HepG2 (cell line): ENCODE data around the gene ORMDL2. TPM values are rescaled to one million over a fixed set of nuclear protein-coding genes. Genes with fewer than 3 reads are reported as not detected.

ENCODE experiments used
- ATAC-seq: fragments of 200-7000 bp; cut with Tn5 transposase; 3 replicates; pipeline ENCODE4 v1.9.1; 2020; ENCODE audit warnings: mild to moderate bottlenecking, moderate library complexity
- BruUV-seq: library from RNA; stranded (reverse); fragments of 400-500 nt; replicated peaks from 2 replicates; lab custom pipeline; 2021; lab: Mats Ljungman, UMichigan
- CTCF ChIA-PET: fragments of 300-600 bp; formaldehyde crosslinking; extraction: SDS; loops from one replicate; lab custom pipeline; 2021; ENCODE audit warnings: low total read pairs, inconsistent platforms, low intra/inter-chr PET ratio; lab: Yijun Ruan, JAX
- POLR2A ChIA-PET: fragments of 350-600 bp; sonication (Branson Sonifier 250); formaldehyde crosslinking; loops from one replicate; lab custom pipeline; 2020; ENCODE audit warnings: antibody characterized with exemption, inconsistent platforms; lab: Yijun Ruan, JAX
- DNase-seq: peaks from one replicate; pipeline ENCODE4 v3.0.0-alpha.2; 2015; ENCODE audit warnings: low spot score
- FAIRE-seq: peaks from 3 replicates; lab custom pipeline; 2011; peaks lifted over from hg19 to GRCh38; lab: Jason Lieb, UNC
- H2AFZ ChIP-seq: one replicate; pipeline ENCODE4 v1.6.1; 2011; ENCODE audit warnings: low read length, inconsistent platforms
- H3K27ac ChIP-seq: fragments of 300-600 bp; 3 replicates; pipeline ENCODE4 v1.8.0; 2011; ENCODE audit warnings: mixed run types, mild to moderate bottlenecking, mixed read lengths, low read length, inconsistent platforms; ENCODE audit not compliant: insufficient read depth; ENCODE audit errors: extremely low read length
- H3K27me3 ChIP-seq, 2 experiments: fragments of 200-600 bp in 1 of 2; 2 replicates in 1 of 2; 3 replicates in 1 of 2; pipeline versions ENCODE4 v1.6.0 to v1.8.0; 2011; ENCODE audit warnings: low read length in 2 of 2, mild to moderate bottlenecking in 2 of 2, moderate library complexity in 2 of 2, inconsistent platforms in 1 of 2; ENCODE audit not compliant: insufficient read depth in 2 of 2, control insufficient read depth in 1 of 2
- H3K36me3 ChIP-seq, 2 experiments: fragments of 200-600 bp in 1 of 2; replicated peaks in 1 of 2; 2 replicates in 1 of 2; 3 replicates in 1 of 2; pipeline versions ENCODE4 v1.5.1 to v1.8.0; 2011; ENCODE audit warnings: low read length in 2 of 2, inconsistent platforms in 1 of 2; ENCODE audit not compliant: insufficient read depth in 2 of 2, control insufficient read depth in 1 of 2
- H3K4me1 ChIP-seq: 2 replicates; pipeline ENCODE4 v1.5.1; 2012; ENCODE audit warnings: low read length, inconsistent platforms; ENCODE audit not compliant: insufficient read depth
- H3K4me2 ChIP-seq: 2 replicates; pipeline ENCODE4 v1.6.0; 2011; ENCODE audit warnings: low read depth, low read length, inconsistent platforms
- H3K4me3 ChIP-seq, 3 experiments: fragments of 200-600 bp in 1 of 3; sonication (generic), shearing (Covaris generic) in 1 of 3; replicated peaks in 1 of 3; 2 replicates each; pipeline ENCODE4 v1.5.1; 2011 to 2016; ENCODE audit warnings: low read length in 3 of 3, inconsistent platforms in 2 of 3, low read depth in 2 of 3, mild to moderate bottlenecking in 2 of 3, control low read depth in 1 of 3, mixed read lengths in 1 of 3; ENCODE audit not compliant: insufficient read depth in 1 of 3
- H3K79me2 ChIP-seq: one replicate; pipeline ENCODE4 v1.6.1; 2011; ENCODE audit warnings: low read length, inconsistent platforms; ENCODE audit not compliant: insufficient read depth
- H3K9ac ChIP-seq: 2 replicates; pipeline ENCODE4 v1.6.0; 2011; ENCODE audit warnings: mild to moderate bottlenecking, low read depth, low read length, inconsistent platforms; ENCODE audit not compliant: insufficient read depth
- H3K9me3 ChIP-seq: 2 replicates; pipeline ENCODE4 v1.5.1; 2012; ENCODE audit warnings: mild to moderate bottlenecking, low read length
- H4K20me1 ChIP-seq: 2 replicates; pipeline ENCODE4 v1.6.0; 2011; ENCODE audit warnings: inconsistent platforms, mild to moderate bottlenecking, low read length, moderate library complexity; ENCODE audit not compliant: insufficient read depth
- CHCHD3 ChIP-seq: sonication (generic); formaldehyde crosslinking; IDR thresholded peaks from 2 replicates; pipeline ENCODE4 v1.8.0; 2022; ENCODE audit warnings: mild to moderate bottlenecking, missing genetic modification reagents, moderate library complexity
- GTF2F1 ChIP-seq: fragments of 150-350 bp; IDR thresholded peaks from 2 replicates; pipeline ENCODE4 v1.6.1; 2014; ENCODE audit warnings: low read length
- MIER2 ChIP-seq: IDR thresholded peaks from 2 replicates; pipeline ENCODE4 v1.6.1; 2016; ENCODE audit warnings: missing biosample characterization, missing genetic modification reagents
- NR2F2 ChIP-seq: IDR thresholded peaks from 2 replicates; pipeline ENCODE4 v1.6.1; 2012; ENCODE audit warnings: low read depth, inconsistent platforms, borderline replicate concordance
- PHF20 ChIP-seq: sonication (generic); formaldehyde crosslinking; IDR thresholded peaks from 2 replicates; pipeline ENCODE4 v1.5.0; 2020; ENCODE audit warnings: mild to moderate bottlenecking, missing genetic modification reagents
- RARA ChIP-seq: IDR thresholded peaks from 2 replicates; pipeline ENCODE4 v1.6.1; 2016; ENCODE audit warnings: missing genetic modification reagents, missing compliant biosample characterization
- SOX5 ChIP-seq: IDR thresholded peaks from 2 replicates; pipeline ENCODE4 v1.6.1; 2016; ENCODE audit warnings: borderline replicate concordance
- ZBTB10 ChIP-seq: sonication (generic); formaldehyde crosslinking; IDR thresholded peaks from 2 replicates; pipeline ENCODE4 v1.4.0; 2020; ENCODE audit warnings: missing genetic modification reagents, borderline replicate concordance
- ZFAT ChIP-seq: sonication (generic); formaldehyde crosslinking; conservative IDR thresholded peaks from 2 replicates; pipeline ENCODE4 v1.8.1; 2023; ENCODE audit warnings: missing genetic modification reagents, inconsistent platforms
- ZNF30 ChIP-seq: sonication (generic); formaldehyde crosslinking; IDR thresholded peaks from 2 replicates; pipeline ENCODE4 v1.5.0; 2020; ENCODE audit warnings: mild to moderate bottlenecking, missing genetic modification reagents
- ZNF343 ChIP-seq: sonication (generic); formaldehyde crosslinking; IDR thresholded peaks from 2 replicates; pipeline ENCODE4 v1.4.0; 2020; ENCODE audit warnings: mild to moderate bottlenecking, missing genetic modification reagents
- ZNF83 ChIP-seq: sonication (generic); formaldehyde crosslinking; IDR thresholded peaks from 2 replicates; pipeline ENCODE4 v1.4.0; 2020; ENCODE audit warnings: missing genetic modification reagents, mild to moderate bottlenecking, borderline replicate concordance
- ZNF841 ChIP-seq: sonication (generic); formaldehyde crosslinking; IDR thresholded peaks from 2 replicates; pipeline ENCODE4 v1.8.1; 2023; ENCODE audit warnings: missing genetic modification reagents, borderline replicate concordance
- ZNF878 ChIP-seq: sonication (generic); formaldehyde crosslinking; IDR thresholded peaks from 2 replicates; pipeline ENCODE4 v1.8.1; 2023; ENCODE audit warnings: mild to moderate bottlenecking, missing genetic modification reagents, moderate library complexity
- WGBS: methylation state at CpG from one replicate; pipeline ENCODE4 v1.1.6; 2017; ENCODE audit warnings: low lambda C conversion rate; 5-methylcytosine and 5-hydroxymethylcytosine counted together
- in situ Hi-C: cut with HindIII; loops from 2 replicates; pipeline ENCODE4 v1.10.0; 2017; ENCODE audit warnings: low pct_unique_long_range_greater_than_20kb; ENCODE audit not compliant: extremely low pct_ligation_motif_present
- intact Hi-C: fragments of 100-400 bp; cut with micrococcal nuclease; formaldehyde crosslinking; loops from one replicate; pipeline ENCODE4 v1.10.0; 2022; ENCODE audit not compliant: unreplicated experiment
- polyA plus RNA-seq, 8 experiments: library from polyadenylated mRNA; depleted of rRNA in 3 of 8; stranded (reverse) in 7 of 8; unstranded in 1 of 8; fragments of >200 nt; fragmentation: Illumina TruSeq in 4 of 8; extraction: Trizol in 4 of 8; gene quantifications; 2 replicates each; pipeline versions ENCODE4 v1.2.1 to v1.2.3, GENCODE V29; 2011 to 2016; ENCODE audit warnings: low read depth in 4 of 8, missing spikeins in 1 of 8, mixed read lengths in 1 of 8; ENCODE audit not compliant: insufficient read depth in 1 of 8
- total RNA-seq, 5 experiments: library from RNA; depleted of rRNA; stranded (reverse); fragments of >200 nt; fragmentation: Illumina TruSeq; extraction: Trizol; gene quantifications; 2 replicates each; pipeline ENCODE4 v1.2.3, GENCODE V29; 2016; ENCODE audit warnings: low read depth in 1 of 5

ORMDL2 gene
- total and polyA plus RNA-seq, 2 of the 13 experiments (the other 11 are each of a cell fraction or from before 2014, with no cell fraction given), result 24.0 to 28.6 TPM

- TF ChIP-seq ZNF841 (CRISPR knock-in tag) (no peak), MIER2 (CRISPR knock-in tag) (no peak)
- POLR2A ChIA-PET, result interaction anchor here (1.1 to 1.2 kb wide), 2 partner anchors 9 to 10 kb away, joined by 3 to 4 read pairs; partner anchors contain the start of gene DNAJC14
- Histone ChIP-seq H2AFZ (no peak overlapping the region), H3K27ac (no peak overlapping the region), H3K36me3 (no peaks in the 10 kb centered on the region), H3K79me2 (no peaks in the 10 kb centered on the region), H3K4me3 (no peak overlapping the region), H3K9me3 (no peaks in the 10 kb centered on the region), H3K27me3 (peaks cover 0 to 8% of the 10 kb centered on the region in 2 experiments; a peak in 3 of 5 replicates), H3K9ac (no peak overlapping the region), H3K4me2 (no peak overlapping the region), H4K20me1 (no peaks in the 10 kb centered on the region), H3K4me1 (peaks cover 18% of the 10 kb centered on the region)
- DNase-seq (no peak), FAIRE-seq (no peak), ATAC-seq (no peak)
- in situ Hi-C loops (no loop called here), intact Hi-C loops (no loop called here)
- 30% methylated on average over 2 of the region's 11 CpGs for WGBS
- CTCF ChIA-PET, result no interaction called here
- BruUV-seq, result no TSS peak
Observed at GRCh38 chr12:55839345-55840140, 21.7 kb downstream of the ORMDL2 start.

- WGBS, result 64% methylated on average over 11 of the region's 11 CpGs
- DNase-seq (no peak), ATAC-seq (no peak), FAIRE-seq (no peak)
- Histone ChIP-seq H3K9ac (no peak overlapping the region), H3K4me1 (peaks cover 18% of the 10 kb centered on the region), H3K9me3 (no peaks in the 10 kb centered on the region), H3K27me3 (peaks cover 0 to 8% of the 10 kb centered on the region in 2 experiments; a peak in 3 of 5 replicates), H3K36me3 (no peaks in the 10 kb centered on the region), H2AFZ (no peak overlapping the region), H3K79me2 (no peaks in the 10 kb centered on the region), H3K4me3 (no peak overlapping the region), H3K27ac (no peak overlapping the region), H4K20me1 (no peaks in the 10 kb centered on the region), H3K4me2 (no peak overlapping the region)
- intact Hi-C loops (no loop called here), in situ Hi-C loops (no loop called here)
- ChIA-PET CTCF (no interaction called here), POLR2A (no interaction called here)
- BruUV-seq, result no TSS peak
- TF ChIP-seq ZBTB10 (CRISPR knock-in tag), result no peak
- no peak for TF ChIP-seq ZFAT (CRISPR knock-in tag)
- no peak for TF ChIP-seq RARA (CRISPR knock-in tag)
- no peak for TF ChIP-seq ZNF878 (CRISPR knock-in tag)
- TF ChIP-seq NR2F2, result no peak
- no peak for TF ChIP-seq GTF2F1
- no peak for TF ChIP-seq ZNF343 (CRISPR knock-in tag)
- no peak for TF ChIP-seq ZNF30 (CRISPR knock-in tag)
- no peak for TF ChIP-seq ZNF83 (CRISPR knock-in tag)
- no peak for TF ChIP-seq PHF20 (CRISPR knock-in tag)
- TF ChIP-seq SOX5 (CRISPR knock-in tag), result no peak
- no peak for TF ChIP-seq CHCHD3
Observed at GRCh38 chr12:55840581-55841351, 22.9 kb downstream of the ORMDL2 start.
